HG03039 (cell line): ENCODE data around the gene HNF1A.

Experiments
- ATAC-seq: cut with Tn5 transposase; IDR thresholded peaks from one replicate; pipeline ENCODE4 v1.9.1; 2021; ENCODE audit warnings: mild to moderate bottlenecking, moderate library complexity; ENCODE audit not compliant: unreplicated experiment

Gene HNF1A

GRCh38 chr12:120988234-120988633, 9.9 kb downstream of the HNF1A start:
- ATAC-seq, result no peak

- no peak for ATAC-seq
Observed at GRCh38 chr12:120988658-120989057, 10.3 kb downstream of the HNF1A start.

GRCh38 chr12:120989687-120990086, 11.3 kb downstream of the HNF1A start:
- no peak for ATAC-seq

- no peak for ATAC-seq
Observed at GRCh38 chr12:120990487-120991055, 12.2 kb downstream of the HNF1A start.

GRCh38 chr12:120991965-120992364, 13.6 kb downstream of the HNF1A start:
- no peak for ATAC-seq

GRCh38 chr12:120992989-120993388, 14.6 kb downstream of the HNF1A start:
- ATAC-seq, result no peak

- no peak for ATAC-seq
Observed at GRCh38 chr12:120993496-120993895, 15.2 kb downstream of the HNF1A start.

- no peak for ATAC-seq
Observed at GRCh38 chr12:120994059-120994458, 15.7 kb downstream of the HNF1A start.

- ATAC-seq, result no peak
Observed at GRCh38 chr12:120994589-120995337, 16.4 kb downstream of the HNF1A start.

- ATAC-seq, result no peak
Observed at GRCh38 chr12:120996133-120996746, 17.9 kb downstream of the HNF1A start.

- no peak for ATAC-seq
Observed at GRCh38 chr12:120997448-120997847, 19.1 kb downstream of the HNF1A start.

- ATAC-seq, result no peak
Observed at GRCh38 chr12:120998435-120998834, 20.1 kb downstream of the HNF1A start.

GRCh38 chr12:120999191-121000120, 21.1 kb downstream of the HNF1A start:
- no peak for ATAC-seq

GRCh38 chr12:121000530-121000929, 22.2 kb downstream of the HNF1A start:
- no peak for ATAC-seq

GRCh38 chr12:121001060-121001459, 22.7 kb downstream of the HNF1A start:
- ATAC-seq, result no peak

GRCh38 chr12:121001841-121002483, 23.6 kb downstream of the HNF1A start:
- ATAC-seq, result no peak

GRCh38 chr12:121003650-121004049, 25.3 kb downstream of the HNF1A start:
- no peak for ATAC-seq

- no peak for ATAC-seq
Observed at GRCh38 chr12:121004253-121004815, 26.0 kb downstream of the HNF1A start.

- no peak for ATAC-seq
Observed at GRCh38 chr12:121005346-121005815, 27.0 kb downstream of the HNF1A start.
